ENCODE data around the gene C7orf25.

Gene C7orf25

DNA sequence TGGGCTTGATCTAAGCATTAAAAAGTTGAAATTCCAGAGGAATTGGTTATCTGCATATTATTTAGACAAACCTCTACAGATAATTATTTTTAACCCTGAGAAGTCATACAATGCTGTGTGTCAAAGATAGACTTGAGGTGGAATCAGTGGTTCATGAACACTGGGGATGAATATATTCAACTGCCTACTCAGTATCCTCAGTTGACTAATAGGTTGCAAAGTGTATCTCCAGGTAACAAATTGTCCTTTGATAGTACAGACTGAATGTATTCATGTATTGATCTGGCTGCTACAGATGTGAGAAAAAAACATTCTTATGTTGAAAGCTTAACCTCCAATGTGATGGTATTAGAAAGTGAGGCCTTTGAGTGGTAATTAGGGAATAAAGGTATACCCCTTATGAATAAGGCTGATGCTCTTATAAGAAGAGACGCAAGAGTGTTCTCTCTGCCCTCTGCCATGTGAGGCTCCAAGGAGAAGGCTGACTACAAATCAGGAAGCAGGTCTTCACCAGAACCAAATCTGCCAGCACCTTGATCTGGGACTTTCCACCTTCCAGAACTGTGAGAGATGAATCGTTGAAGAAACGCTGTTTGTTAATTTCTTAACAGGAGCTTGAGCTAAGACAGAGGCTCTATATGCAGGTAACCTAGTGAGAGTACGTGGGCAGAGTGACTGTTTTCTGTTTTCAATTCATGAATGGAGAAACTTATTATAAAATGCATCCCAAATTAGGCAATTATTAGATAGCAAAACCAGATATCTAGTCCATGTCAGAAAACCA, 27.8 kb upstream of the C7orf25 start:
- DNase-seq (ENCODE audit: low read depth in 1 of 2, low spot score in 1 of 2): no peak
- TF ChIP-seq JUND (IDR thresholded peaks at IDR 0.05; ENCODE audit: low read depth): no peak
- in situ Hi-C loops (cut with HindIII; ENCODE audit: low pct_unique_long_range_greater_than_20kb, low sequenced_read_pairs): no loop called here

DNA sequence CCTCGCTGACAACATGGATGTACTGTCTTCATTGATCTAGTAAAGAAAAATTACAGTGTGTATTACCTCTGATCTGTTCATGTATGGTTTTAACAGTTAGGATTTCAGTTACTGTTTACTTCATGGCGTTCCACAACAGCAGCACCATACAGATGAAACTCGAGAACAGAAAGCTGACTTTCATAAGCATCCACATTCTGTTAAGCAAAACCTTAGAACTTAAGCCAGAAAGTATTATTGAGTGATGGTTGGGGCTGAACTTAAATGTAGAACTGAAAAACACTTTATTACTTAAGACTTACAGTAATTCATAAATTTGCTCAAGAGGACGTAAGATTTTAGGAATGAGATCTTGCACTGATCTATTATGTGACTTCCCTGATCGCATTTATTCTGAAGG, 24.0 kb upstream of the C7orf25 start:
- TF ChIP-seq JUND (IDR thresholded peaks at IDR 0.05; ENCODE audit: low read depth): no peak

DNA sequence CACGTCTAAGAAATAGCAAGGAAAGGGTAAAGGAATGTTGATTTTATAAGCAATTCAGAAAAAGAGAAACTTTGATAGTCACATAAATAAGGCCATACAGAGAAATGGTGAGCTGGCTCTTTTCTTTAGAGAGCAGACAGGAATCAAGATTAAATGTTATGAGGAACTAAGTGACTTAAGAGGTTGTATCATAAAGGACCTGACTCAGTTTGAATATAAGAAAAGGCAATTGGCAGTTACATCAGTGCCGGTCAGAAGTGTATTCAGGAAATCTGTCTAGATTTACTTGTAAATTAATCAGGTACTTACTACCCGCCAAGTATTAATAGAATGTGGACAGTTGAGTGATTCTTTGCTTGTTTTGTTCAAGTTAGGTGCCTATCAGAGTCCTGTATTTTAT, 22.4 kb upstream of the C7orf25 start:
- TF ChIP-seq JUND (IDR thresholded peaks at IDR 0.05; ENCODE audit: low read depth): no peak
- in situ Hi-C loops (cut with HindIII; ENCODE audit: low pct_unique_long_range_greater_than_20kb, low sequenced_read_pairs): no loop called here
- no peak for DNase-seq (ENCODE audit: low read depth in 1 of 2, low spot score in 1 of 2)

More for the DNA sequence above, 24.0 kb upstream of the C7orf25 start:
- in situ Hi-C loops (cut with HindIII; ENCODE audit: low pct_unique_long_range_greater_than_20kb, low sequenced_read_pairs): no loop called here
- no peak for DNase-seq (ENCODE audit: low read depth in 1 of 2, low spot score in 1 of 2)

DNA sequence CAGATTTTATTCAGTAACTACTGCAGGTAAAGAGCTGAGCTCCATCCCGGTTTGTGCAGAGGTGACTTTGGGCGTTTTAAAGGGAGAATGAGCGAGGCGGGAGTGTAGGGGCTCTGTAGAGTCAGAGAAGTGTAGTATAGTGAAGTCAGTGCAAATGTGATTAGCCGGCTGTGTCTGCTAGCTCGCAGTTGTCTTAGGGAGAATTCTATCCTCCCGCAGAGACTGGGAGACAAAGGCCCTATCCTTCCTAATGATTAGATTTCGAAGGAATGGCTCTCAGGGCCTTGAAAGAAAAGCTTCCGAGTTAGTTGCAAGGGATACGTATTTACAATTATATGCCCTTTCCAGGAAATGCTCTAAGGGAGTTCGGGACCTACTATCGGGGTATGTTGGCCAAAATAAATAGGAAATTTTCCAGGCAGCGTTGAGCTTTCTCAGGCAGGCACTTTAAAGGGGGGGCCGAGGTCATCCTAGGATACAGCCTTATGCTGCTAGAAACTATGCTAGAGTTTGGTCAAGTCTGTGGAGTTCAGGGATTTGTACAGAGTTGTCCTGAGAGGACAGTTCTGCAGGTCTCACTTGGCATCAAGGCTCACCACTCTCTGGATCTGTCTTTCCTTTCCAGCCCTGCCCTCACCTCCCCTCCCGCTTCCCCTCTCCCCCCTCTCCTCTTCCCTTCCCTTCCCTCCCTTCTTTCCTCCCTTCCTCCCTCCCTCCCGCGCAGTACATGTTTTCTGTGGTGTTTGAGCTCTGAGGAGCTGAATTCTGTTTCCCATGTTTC, 21.1 kb upstream of the C7orf25 start:
- in situ Hi-C loops (cut with HindIII; ENCODE audit: low pct_unique_long_range_greater_than_20kb, low sequenced_read_pairs): no loop called here
- no peak for TF ChIP-seq JUND (IDR thresholded peaks at IDR 0.05; ENCODE audit: low read depth)
- no peak for DNase-seq (ENCODE audit: low read depth in 1 of 2, low spot score in 1 of 2)

DNA sequence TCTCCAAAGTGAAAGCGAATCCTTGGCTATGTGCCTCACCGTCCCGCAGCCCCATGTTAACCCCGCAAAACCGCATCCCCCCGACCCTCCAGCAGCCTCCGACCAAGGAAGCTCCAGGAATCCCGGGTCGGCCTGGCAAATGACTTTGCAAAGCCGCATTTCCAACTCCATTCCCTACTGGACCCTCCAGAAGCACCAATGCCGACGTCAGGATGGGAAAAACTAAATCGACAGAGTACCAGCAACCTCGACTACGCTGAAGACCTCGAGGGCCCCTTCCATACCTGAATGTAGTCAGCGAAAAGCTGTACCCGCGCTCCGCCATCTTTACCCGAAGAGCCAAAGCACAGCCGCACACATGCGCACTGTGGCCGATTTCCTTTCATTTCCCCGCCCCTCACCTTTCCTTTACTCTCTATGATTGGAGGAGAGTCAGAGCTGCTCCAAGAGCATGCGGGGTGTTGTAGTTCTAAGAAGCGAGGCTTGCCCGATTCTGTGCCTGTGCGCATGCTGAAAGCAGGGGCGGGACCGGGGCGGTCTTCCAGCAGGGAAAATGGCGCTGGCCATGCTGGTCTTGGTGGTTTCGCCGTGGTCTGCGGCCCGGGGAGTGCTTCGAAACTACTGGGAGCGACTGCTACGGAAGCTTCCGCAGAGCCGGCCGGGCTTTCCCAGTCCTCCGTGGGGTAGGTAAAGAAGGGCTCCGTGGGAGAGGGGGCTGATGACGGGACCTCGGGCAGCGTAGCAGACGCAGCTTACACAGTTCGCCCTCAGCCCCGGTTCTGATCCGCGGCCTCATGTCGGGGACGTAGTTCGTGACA, 20.2 kb upstream of the C7orf25 start, which contains the start of the genes MRPL32 and PSMA2:
MRPL32 (plus strand) TSS at position 543 of the 818 bp plus-strand sequence; CDS start at position 554, 11 bp downstream.
PSMA2 (minus strand) TSS at position 341 of the 818 bp plus-strand sequence; CDS start at position 325, 16 bp downstream.
- in situ Hi-C loops (cut with HindIII; ENCODE audit: low pct_unique_long_range_greater_than_20kb, low sequenced_read_pairs): no loop called here
- TF ChIP-seq JUND (IDR thresholded peaks at IDR 0.05; ENCODE audit: low read depth): no peak
- DNase-seq (ENCODE audit: low read depth in 1 of 2, low spot score in 1 of 2): peak; percentile 96 to 99

DNA sequence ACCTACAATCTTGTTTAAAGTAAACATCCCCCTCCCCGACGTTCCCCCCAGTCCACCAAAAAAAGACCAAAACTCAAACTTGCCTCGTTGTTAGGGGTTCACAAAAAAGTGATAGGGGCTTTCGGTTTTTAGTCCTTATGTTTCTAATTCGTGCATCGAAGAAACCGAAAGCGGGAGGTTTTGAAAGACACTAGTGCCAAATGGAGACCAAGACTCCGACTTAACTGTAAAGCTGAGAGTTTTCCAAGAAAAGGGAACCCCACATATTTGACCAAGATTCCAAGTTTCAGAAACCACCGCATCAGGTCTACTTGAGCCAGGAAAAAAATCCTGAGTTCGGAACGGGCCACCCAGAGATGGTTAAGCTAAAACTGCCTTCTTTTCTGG, 19.6 kb upstream of the C7orf25 start:
- in situ Hi-C loops (cut with HindIII; ENCODE audit: low pct_unique_long_range_greater_than_20kb, low sequenced_read_pairs): no loop called here
- DNase-seq (ENCODE audit: low read depth in 1 of 2, low spot score in 1 of 2): no peak
- TF ChIP-seq JUND (IDR thresholded peaks at IDR 0.05; ENCODE audit: low read depth): no peak

DNA sequence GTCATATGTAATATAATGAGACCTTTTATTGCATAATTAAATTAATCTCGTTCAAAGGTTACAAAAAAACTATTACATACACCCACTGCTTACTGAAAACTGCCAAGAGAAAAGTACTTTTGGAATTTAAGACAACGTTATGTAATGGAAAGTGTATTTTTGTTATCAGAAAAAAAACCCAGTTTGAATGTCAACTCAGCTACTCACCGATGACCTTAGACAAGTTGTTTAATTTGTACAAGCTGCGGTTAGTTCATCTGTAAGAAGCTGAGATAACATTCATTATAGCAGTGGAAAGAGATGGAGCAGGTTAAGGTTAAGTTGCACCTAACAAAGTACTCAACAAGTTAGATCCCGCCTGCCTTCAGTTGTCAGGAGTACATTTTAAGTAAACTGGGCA, 19.0 kb upstream of the C7orf25 start:
- no peak for DNase-seq (ENCODE audit: low read depth in 1 of 2, low spot score in 1 of 2)
- in situ Hi-C loops (cut with HindIII; ENCODE audit: low pct_unique_long_range_greater_than_20kb, low sequenced_read_pairs): no loop called here
- no peak for TF ChIP-seq JUND (IDR thresholded peaks at IDR 0.05; ENCODE audit: low read depth)

DNA sequence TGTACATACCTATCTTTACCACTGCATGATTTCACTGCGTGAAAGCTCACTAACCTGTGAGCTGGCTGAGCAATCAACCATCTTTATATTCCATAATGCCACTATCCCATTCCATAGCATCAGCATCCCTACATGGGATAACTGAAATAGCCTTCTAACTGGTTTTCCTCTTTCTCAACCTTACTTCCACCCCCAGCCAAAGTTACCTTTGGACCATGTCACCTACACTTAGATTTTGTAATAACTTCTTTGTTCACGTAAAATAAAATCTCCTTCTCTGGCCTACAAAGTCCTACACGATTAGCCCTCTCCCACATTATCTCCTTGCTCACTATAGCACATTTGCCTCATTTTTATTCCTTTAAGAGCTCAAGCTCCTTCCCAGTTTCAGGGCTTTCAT, 17.6 kb upstream of the C7orf25 start:
- no peak for DNase-seq (ENCODE audit: low read depth in 1 of 2, low spot score in 1 of 2)
- in situ Hi-C loops (cut with HindIII; ENCODE audit: low pct_unique_long_range_greater_than_20kb, low sequenced_read_pairs): no loop called here
- no peak for TF ChIP-seq JUND (IDR thresholded peaks at IDR 0.05; ENCODE audit: low read depth)

DNA sequence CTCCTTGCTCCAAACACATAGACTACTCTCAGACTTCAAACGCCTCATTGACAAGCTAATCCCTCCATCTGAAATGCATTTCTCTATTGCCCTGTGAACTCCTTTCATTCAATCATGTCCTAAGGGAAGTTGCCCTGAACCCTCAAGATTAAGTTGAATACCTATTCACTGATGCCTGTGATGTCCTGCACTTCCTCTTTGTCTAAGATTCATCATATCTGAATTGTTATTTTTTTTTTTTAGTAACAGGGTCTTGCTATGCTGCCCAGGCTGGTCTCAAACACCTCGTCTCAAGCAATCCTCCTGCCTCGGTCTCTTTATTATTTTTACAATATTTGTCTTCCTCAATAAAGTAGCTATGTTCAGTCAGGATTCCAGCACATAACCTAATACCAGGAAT, 16.9 kb upstream of the C7orf25 start:
- in situ Hi-C loops (cut with HindIII; ENCODE audit: low pct_unique_long_range_greater_than_20kb, low sequenced_read_pairs): no loop called here
- no peak for DNase-seq (ENCODE audit: low read depth in 1 of 2, low spot score in 1 of 2)
- TF ChIP-seq JUND (IDR thresholded peaks at IDR 0.05; ENCODE audit: low read depth): no peak

DNA sequence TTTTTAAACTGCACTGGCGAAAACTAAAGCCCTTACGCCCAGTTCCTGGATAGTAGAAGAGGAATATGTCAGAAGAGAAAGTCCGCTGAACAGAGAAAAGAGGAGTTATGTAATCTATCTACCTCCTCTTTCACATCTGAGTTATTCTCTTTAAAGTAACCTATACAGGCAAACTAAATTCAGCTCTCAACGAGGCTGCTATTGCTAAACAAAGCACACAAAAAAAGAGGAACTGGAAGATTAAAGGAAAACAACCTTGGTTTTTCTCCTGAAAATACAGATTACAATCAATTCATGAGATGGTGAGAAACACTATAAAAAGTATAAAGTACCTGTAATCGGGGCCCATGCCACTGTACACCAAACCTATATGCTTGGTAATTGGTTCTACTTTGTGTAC, 14.3 kb upstream of the C7orf25 start:
- in situ Hi-C loops (cut with HindIII; ENCODE audit: low pct_unique_long_range_greater_than_20kb, low sequenced_read_pairs): no loop called here
- no peak for DNase-seq (ENCODE audit: low read depth in 1 of 2, low spot score in 1 of 2)

DNA sequence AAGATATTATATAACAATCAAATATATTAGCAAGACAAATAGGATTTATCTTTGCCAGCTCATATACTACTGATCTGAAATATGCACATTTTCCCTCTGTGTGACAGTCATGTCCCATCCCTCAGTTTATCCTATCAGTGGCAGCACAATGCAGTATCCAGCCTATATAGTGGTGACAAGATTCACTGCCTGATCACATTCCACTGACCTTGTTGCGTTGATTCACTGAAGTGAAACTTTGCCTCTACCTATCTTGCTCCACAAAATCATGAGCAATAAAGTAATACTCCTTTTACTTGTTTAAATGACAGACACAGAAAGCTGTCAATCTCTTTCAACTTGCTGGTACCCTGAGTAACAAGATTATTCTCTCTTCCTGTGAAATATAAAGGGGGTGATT, 13.8 kb upstream of the C7orf25 start:
- no peak for DNase-seq (ENCODE audit: low read depth in 1 of 2, low spot score in 1 of 2)
- in situ Hi-C loops (cut with HindIII; ENCODE audit: low pct_unique_long_range_greater_than_20kb, low sequenced_read_pairs): no loop called here
- no peak for TF ChIP-seq JUND (IDR thresholded peaks at IDR 0.05; ENCODE audit: low read depth)

More for the DNA sequence above, 14.3 kb upstream of the C7orf25 start:
- no peak for TF ChIP-seq JUND (IDR thresholded peaks at IDR 0.05; ENCODE audit: low read depth)

DNA sequence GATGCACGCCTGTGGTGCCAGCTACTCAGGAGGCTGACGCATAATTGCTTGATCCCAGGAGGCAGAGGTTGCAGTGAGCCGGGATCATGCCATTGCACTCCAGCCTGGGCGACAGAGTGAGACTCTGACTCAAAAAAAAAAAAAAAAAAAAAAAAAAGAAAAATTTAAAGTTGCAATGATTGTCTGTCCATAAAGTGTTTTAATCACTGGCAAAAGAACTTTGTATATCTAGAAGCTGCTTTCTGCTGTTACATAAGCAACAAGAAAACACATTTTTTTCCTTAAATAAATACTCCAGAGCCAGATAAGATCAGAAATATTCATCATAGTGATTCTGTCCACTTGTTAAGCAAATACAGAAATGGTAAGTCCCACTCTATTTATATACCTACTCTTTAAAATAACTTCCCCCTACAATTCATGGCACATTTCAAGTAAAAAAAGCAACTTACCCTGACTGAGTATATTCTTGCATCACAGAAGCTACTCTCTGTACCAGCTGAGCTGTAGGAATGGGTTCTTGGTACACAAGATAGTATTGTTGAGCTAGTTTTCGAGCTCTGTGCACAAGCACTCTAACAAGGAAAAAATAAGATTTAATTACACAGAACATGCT, 12.5 kb upstream of the C7orf25 start:
- TF ChIP-seq JUND (IDR thresholded peaks at IDR 0.05; ENCODE audit: low read depth): no peak
- in situ Hi-C loops (cut with HindIII; ENCODE audit: low pct_unique_long_range_greater_than_20kb, low sequenced_read_pairs): no loop called here
- DNase-seq (ENCODE audit: low read depth in 1 of 2, low spot score in 1 of 2): no peak

Data from T47D (cell line).